NCI-H146 treated with DMSO at 0.1 percent for 48 hours (cell line): Measurements from ENCODE around the gene RBM23.
"Not testable (repeated sequence)": the region's sequence is repeated elsewhere in the genome, so short reads cannot be mapped to it uniquely, and the experiment has no call there.

Experiments used
- DNase-seq: peaks from one replicate; lab custom pipeline; 2025; ENCODE audit not compliant: unreplicated experiment; lab: John Stamatoyannopoulos, UW

The RBM23 gene

GRCh38 chr14:22918804-22919600 is at the start of gene RBM23:
RBM23 (minus strand) TSS chr14:22919149.
- peak; percentile 99 for DNase-seq

GRCh38 chr14:22966783-22967269 is 47.9 kb upstream of the RBM23 start:
- no peak for DNase-seq

DNA sequence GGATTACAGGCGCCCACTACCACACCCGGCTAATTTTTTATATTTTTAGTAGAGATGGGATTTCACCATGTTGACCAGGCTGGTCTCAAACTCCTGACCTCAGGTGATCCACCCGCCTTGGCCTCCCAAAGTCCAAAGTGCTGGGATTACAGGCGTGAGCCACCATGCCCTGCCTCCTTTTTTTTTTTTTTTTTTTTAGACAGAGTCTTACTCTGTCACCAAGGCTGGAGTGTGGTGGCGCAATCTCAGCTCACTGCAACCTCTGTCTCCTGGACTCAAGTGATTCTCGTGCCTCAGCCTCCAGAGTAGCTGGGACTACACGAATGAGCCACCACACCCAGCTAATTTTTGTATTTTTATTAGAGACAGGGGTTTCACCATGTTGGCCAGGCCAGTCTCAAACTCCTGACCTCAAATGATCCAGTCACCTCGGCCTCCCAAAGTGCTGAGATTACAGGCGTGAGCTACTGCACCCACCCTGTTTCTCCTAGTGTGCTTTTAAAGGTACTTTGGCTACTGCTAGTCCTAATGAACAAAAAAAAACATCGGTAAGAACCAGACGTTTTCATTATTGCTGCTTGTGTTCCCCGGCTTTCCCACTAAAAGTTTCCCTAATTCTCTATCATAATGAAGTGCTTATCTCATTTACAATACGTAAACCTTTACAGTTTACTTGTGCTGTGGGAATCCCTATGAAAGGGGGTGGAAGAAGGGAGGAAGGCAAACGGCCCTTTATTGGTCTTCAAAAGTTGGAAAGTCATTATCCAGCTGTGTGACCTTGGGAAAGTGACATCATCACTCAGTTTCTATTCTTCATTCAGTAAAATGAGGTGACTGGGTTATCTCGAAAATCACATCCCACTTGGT is 47.2 kb upstream of the RBM23 start:
- DNase-seq: not testable (repeated sequence)

DNA sequence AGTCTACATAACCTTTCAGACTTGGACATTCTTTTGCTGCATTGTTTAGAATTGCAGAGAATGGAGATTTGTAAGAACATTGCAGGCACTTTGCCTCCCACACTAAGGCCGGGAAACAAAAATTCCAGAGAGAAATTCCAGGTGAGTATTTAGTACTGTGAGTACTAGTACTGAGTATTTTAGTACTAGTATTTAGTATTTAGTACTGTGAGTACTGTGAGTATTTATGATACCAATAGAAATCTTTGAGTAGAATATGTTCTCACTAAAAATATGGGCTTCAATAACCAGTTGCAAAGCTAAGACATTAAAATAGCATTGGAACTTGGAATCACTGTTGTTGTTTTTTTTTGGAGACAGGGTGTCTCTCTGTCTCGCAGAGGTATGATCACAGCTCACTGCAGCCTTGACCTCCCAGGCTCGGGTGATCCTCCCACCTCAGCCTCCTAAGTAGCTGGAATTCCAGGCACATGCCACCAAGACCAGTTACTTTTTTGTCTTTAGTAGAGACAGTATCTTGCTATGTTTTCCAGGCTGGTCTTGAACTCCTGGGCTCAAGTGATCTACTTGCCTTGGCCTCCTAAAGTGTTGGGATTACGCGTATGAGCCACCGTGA is 43.2 kb upstream of the RBM23 start:
- DNase-seq: no peak

GRCh38 chr14:22955702-22956569 is 37.0 kb upstream of the RBM23 start:
- DNase-seq: no peak

- DNase-seq: no peak
These were observed 33.5 kb upstream of the RBM23 start for GRCh38 chr14:22952418-22952817.

DNA sequence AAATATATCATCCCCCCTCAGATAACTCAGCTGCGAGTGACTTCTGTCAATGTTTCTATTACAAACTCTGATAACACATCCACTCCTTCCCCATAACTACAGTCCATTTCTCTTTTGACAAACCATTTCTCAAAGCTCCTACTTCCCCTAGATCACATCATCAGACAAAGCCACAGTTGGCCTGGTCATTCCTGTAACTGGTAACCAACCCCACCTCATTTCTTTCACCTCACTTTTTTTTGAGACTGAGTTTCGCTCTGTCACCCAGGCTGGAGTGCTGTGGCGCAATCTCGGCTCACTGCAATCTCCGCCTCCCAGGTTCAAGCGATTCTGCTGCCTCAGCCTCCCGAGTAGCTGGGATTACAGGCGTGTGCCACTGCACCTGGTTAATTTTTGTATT is 32.8 kb upstream of the RBM23 start:
- DNase-seq: not testable (repeated sequence)

GRCh38 chr14:22945642-22946041 is 26.7 kb upstream of the RBM23 start:
- no peak for DNase-seq

DNA sequence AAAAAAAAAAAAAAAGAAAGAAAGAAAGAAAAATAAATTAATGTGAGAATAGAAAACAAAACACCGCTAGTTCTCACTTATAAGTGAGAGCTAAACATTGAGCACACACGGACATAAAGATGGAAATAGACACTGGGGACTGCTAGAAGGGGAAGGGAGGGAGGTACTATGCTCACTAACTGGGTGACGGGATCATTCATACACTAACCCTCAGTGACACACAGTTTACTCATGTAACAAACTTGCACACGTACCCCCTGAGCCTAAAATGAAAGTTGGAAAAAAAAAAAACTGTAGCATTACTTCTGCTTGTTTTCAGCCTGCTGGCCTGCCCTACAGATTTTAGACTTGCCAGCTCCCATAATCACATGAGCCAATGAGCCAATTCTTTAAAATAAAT is 20.7 kb upstream of the RBM23 start:
- no peak for DNase-seq

GRCh38 chr14:22935156-22935555 is 16.2 kb upstream of the RBM23 start:
- no peak for DNase-seq

GRCh38 chr14:22932146-22932545 is 13.2 kb upstream of the RBM23 start:
- DNase-seq: no peak

DNA sequence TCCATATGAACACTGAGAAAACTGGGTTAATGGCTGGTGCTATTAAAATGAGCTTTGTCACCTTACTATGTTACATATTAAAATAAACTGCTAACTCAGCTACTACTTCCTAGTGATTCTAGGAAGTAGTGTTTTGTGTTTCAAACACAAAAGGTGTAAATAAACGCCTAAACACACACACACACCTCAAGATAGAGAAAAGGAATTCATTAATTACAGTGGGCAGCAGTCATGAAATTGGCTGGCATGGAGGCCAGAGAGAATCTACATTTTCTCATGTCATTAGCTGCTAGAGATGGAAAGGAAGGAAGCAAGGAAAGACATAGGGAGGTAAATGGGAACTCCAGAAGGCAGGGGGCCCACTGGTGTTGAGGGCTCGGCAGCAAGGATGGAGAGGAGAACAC is 11.0 kb upstream of the RBM23 start:
- peak; percentile 61 for DNase-seq

- DNase-seq: peak; percentile 98
These were observed 10.4 kb upstream of the RBM23 start, which contains the start of gene PRMT5 for GRCh38 chr14:22929104-22929960. PRMT5 (minus strand) TSS chr14:22929376; CDS start chr14:22929361, 15 bp downstream.

DNA sequence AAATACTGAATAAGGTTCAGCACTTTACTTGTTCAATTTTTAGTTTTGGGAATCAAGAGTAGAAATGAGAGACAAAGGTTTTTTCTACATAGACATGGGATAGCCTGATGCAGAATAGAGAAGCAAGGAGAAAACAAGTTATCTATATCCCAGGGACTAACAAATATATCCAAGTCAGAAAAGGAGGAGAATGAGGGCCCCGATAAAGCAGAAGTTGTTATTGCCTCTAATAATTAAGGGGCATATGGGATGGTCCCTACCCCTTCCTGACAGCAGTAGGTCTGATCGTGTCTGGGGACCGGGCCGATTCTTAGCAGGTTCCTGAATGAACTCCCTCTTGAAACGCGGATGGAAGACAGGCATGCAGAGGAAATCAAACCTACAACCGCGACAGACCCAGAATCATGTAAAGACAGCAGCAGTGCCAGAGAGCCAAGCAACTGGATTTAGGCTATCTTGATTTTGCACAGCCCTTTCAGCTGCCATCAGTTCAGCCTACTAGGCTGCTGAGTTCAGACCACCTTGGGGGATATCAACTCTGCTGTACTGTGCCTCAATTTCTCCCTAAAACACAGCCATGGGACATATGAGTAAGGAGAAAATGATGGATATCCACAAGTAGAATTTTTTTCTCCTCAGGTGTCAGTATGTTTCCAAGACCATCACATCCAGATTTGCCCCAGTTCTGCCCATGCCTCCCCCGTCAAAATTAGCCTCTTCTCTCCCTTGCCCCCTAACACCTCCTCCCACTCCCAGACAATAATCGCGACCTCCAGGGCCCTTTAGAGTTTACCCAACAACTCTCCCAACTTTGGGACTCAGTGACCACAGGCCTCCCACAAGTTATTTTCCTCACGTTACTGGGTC is 9.5 kb upstream of the RBM23 start:
- DNase-seq: no peak

DNA sequence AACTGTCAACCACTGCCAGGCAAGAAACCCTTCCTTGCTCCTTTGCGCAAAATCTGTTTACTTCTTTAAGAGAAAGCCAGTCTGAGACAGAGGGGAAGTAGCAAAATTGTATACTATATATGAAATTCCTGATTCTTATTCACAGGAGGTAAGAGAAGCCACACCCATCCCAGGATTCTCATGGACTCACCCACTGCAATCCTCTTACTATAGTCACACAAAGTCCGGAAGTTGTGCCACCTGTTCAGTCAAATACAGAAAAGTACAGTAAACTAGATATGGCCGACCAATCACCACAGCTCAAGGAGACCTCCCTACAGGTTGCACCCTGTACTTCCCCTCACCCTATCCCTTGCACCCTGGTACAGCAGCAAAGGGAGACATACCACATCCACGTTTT is 7.4 kb upstream of the RBM23 start:
- no peak for DNase-seq

GRCh38 chr14:22925513-22925912 is 6.6 kb upstream of the RBM23 start:
- no peak for DNase-seq

DNA sequence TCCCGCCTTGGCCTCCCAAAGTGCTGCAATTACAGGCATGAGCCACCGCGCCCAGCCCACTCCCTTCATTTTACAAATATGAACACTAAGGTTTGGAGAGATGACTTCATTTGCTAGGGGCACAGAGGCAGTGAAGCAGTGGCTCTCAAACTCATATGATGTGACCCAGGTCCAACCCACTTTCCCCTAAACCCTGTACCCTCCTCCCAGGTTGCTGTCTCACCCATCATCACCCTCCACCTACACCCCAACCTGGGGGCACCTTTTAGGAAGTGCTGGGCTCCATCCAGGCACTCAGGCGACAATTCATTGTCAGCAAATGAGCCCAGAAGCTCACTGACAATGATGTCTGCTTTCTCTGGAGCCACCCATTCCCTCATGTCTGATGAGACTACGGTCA is 4.8 kb upstream of the RBM23 start:
- no peak for DNase-seq

- DNase-seq: no peak
These were observed 3.3 kb upstream of the RBM23 start for GRCh38 chr14:22922294-22922693.

- DNase-seq: no peak
These were observed 1.7 kb upstream of the RBM23 start for GRCh38 chr14:22920697-22921096.
